WTC11 (cell line): ENCODE measurements around the gene MACROD2.

Experiments
- CTCF ChIP-seq: fragments of 200-600 bp; IDR thresholded peaks from 2 replicates; pipeline ENCODE4 v1.8.0; 2022; ENCODE audit warnings: antibody characterized with exemption
- EMX1 ChIP-seq: fragments of 250-450 bp; sonication (Bioruptor Pico); IDR thresholded peaks from 2 replicates; pipeline ENCODE4 v1.8.0; 2021; ENCODE audit warnings: mild to moderate bottlenecking
- ESRRA ChIP-seq: sonication (generic); formaldehyde crosslinking; IDR thresholded peaks from 2 replicates; pipeline ENCODE4 v1.8.1; 2022; ENCODE audit warnings: mild to moderate bottlenecking, missing genetic modification reagents, borderline replicate concordance
- NR1H2 ChIP-seq: sonication (generic); formaldehyde crosslinking; IDR thresholded peaks from 2 replicates; pipeline ENCODE4 v1.9.0; 2021; ENCODE audit warnings: mild to moderate bottlenecking, moderate library complexity, missing genetic modification reagents
- PRDM15 ChIP-seq: sonication (generic); formaldehyde crosslinking; IDR thresholded peaks from 2 replicates; pipeline ENCODE4 v1.8.0; 2022; ENCODE audit warnings: missing genetic modification reagents
- SP1 ChIP-seq: sonication (generic); formaldehyde crosslinking; conservative IDR thresholded peaks from 2 replicates; pipeline ENCODE4 v1.8.1; 2022; ENCODE audit warnings: missing genetic modification reagents
- TEAD4 ChIP-seq: sonication (generic); formaldehyde crosslinking; IDR thresholded peaks from 2 replicates; pipeline ENCODE4 v1.8.0; 2022; ENCODE audit warnings: mild to moderate bottlenecking, missing genetic modification reagents
- TF ChIP-seq, protein P1 (sequence below): sonication (generic); formaldehyde crosslinking; IDR thresholded peaks from 2 replicates; pipeline ENCODE4 v1.8.0; 2023; ENCODE audit warnings: missing genetic modification reagents
- TF ChIP-seq, protein P2 (sequence below): fragments of 250-450 bp; sonication (Bioruptor Pico); IDR thresholded peaks from 2 replicates; pipeline ENCODE4 v1.9.0; 2021; ENCODE audit warnings: mild to moderate bottlenecking
- TF ChIP-seq, protein P3 (sequence below): sonication (generic); formaldehyde crosslinking; IDR thresholded peaks from 2 replicates; pipeline ENCODE4 v1.8.1; 2023; ENCODE audit warnings: mild to moderate bottlenecking, missing genetic modification reagents, moderate library complexity

DNA sequence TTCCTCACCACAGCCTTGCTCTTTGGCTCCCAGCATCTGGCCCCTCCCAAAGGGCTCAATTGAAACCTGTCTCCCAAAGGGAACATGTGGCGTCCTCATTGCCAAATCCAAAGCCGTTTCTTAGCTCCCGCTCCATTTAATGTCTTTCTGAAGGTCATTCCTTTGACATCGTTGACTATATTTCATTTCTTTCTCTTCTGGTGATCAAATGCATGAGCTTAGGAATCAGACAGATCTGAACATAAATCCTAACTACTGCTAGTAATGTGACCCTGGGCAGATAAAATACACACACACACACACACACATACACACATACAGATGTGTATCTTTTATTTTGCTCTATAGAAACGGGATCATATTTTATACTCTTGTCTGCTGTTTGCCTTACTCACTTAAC is 1306.8 kb downstream of the MACROD2 start:
- TF ChIP-seq, protein P1, sequence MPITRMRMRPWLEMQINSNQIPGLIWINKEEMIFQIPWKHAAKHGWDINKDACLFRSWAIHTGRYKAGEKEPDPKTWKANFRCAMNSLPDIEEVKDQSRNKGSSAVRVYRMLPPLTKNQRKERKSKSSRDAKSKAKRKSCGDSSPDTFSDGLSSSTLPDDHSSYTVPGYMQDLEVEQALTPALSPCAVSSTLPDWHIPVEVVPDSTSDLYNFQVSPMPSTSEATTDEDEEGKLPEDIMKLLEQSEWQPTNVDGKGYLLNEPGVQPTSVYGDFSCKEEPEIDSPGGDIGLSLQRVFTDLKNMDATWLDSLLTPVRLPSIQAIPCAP (CRISPR knock-in tag): no peak
- TF ChIP-seq, protein P2, sequence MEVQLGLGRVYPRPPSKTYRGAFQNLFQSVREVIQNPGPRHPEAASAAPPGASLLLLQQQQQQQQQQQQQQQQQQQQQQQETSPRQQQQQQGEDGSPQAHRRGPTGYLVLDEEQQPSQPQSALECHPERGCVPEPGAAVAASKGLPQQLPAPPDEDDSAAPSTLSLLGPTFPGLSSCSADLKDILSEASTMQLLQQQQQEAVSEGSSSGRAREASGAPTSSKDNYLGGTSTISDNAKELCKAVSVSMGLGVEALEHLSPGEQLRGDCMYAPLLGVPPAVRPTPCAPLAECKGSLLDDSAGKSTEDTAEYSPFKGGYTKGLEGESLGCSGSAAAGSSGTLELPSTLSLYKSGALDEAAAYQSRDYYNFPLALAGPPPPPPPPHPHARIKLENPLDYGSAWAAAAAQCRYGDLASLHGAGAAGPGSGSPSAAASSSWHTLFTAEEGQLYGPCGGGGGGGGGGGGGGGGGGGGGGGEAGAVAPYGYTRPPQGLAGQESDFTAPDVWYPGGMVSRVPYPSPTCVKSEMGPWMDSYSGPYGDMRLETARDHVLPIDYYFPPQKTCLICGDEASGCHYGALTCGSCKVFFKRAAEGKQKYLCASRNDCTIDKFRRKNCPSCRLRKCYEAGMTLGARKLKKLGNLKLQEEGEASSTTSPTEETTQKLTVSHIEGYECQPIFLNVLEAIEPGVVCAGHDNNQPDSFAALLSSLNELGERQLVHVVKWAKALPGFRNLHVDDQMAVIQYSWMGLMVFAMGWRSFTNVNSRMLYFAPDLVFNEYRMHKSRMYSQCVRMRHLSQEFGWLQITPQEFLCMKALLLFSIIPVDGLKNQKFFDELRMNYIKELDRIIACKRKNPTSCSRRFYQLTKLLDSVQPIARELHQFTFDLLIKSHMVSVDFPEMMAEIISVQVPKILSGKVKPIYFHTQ (CRISPR knock-in tag): no peak
- TF ChIP-seq ESRRA (no peak), SP1 (CRISPR knock-in tag) (no peak), EMX1 (no peak), CTCF (no peak), NR1H2 (CRISPR knock-in tag) (no peak), PRDM15 (CRISPR knock-in tag) (no peak), TEAD4 (CRISPR knock-in tag) (no peak)
- TF ChIP-seq, protein P3, sequence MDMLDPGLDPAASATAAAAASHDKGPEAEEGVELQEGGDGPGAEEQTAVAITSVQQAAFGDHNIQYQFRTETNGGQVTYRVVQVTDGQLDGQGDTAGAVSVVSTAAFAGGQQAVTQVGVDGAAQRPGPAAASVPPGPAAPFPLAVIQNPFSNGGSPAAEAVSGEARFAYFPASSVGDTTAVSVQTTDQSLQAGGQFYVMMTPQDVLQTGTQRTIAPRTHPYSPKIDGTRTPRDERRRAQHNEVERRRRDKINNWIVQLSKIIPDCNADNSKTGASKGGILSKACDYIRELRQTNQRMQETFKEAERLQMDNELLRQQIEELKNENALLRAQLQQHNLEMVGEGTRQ: no peak
